ENCODE results near the gene ST3GAL3. TPM values are rescaled to one million over a fixed set of nuclear protein-coding genes. Genes with fewer than 3 reads are reported as not detected.

The ST3GAL3 gene
- total and polyA plus RNA-seq, 3 donors from 2014 or later: 42.9 to 62.0 (median 50.7) TPM

- Histone ChIP-seq H3K9me3 (no peaks in the 10 kb centered on the region), H3K27ac (no peak overlapping the region), H3K4me3 (no peak overlapping the region), H3K27me3 (no peaks in the 10 kb centered on the region), H3K4me1 (no peaks in the 10 kb centered on the region), H3K36me3 (ENCODE audit: low read depth, missing control alignments) (no peaks in the 10 kb centered on the region)
- WGBS, 2 donors: 90 to 92% methylated on average over 3 of the region's 3 CpGs
- intact Hi-C loops (cut with DNase I; ENCODE audit: low total_unique reads): no loop called here
- DNase-seq: no peak
- TF ChIP-seq POLR2A (IDR thresholded peaks at IDR 0.05): no peak
- TF ChIP-seq CTCF (IDR thresholded peaks at IDR 0.05): no peak
These were observed 90.6 kb downstream of the ST3GAL3 start for GRCh38 chr1:43797891-43798290.

DNA sequence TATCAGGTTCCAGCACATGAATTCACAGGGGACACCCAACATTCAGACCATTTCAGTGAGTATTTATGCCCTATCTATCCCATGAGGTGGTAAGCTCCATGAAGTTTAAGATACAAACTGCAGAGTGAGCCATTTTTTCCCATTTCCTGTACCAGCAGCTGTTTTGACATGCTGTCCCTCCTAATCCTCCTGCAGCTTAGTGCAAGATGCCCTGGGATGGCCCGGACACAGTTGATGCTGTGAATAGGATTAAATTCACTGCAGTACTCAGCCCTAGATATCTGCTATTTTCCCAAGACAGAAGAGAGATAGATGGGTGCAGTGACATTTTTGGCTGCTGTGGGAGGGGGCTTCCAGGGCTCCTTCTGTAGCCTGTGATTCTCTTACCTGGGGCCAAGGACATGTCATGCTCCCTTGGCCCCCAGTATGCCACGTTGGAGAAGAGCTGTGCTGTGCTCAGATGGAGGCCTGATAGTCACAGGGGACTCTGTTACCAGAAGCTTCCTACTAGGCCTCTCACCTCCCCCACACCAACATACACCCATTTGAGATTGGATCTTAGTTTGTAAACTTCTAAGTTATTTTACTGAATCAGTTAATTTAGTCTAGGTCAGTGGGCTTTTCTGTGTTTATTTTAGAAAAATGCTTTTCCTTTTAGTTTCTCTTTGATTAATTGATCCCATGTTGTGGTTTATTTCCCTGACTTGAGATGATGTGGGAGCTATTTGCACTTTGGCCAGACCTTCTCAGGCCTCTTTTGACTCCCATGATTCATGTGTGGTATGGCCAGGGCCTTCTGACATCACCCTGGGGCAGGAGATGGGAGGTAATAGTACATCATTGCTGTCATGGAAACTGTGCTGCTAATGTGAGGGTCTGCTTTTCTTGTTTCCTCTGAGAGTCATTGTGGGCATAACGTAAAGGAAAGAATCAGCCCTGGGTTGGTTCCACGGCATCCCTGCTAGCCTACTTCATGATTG is 92.6 kb downstream of the ST3GAL3 start:
- 75 to 86% methylated on average over 4 of the region's 4 CpGs for WGBS, 2 donors
- TF ChIP-seq POLR2A (IDR thresholded peaks at IDR 0.05) (no peak), CTCF (IDR thresholded peaks at IDR 0.05) (no peak)
- Histone ChIP-seq H3K27me3 (no peaks in the 10 kb centered on the region), H3K36me3 (ENCODE audit: low read depth, missing control alignments) (no peaks in the 10 kb centered on the region), H3K4me3 (no peak overlapping the region), H3K4me1 (no peaks in the 10 kb centered on the region), H3K27ac (no peak overlapping the region), H3K9me3 (no peaks in the 10 kb centered on the region)
- intact Hi-C loops (cut with DNase I; ENCODE audit: low total_unique reads): no loop called here
- DNase-seq: no peak

DNA sequence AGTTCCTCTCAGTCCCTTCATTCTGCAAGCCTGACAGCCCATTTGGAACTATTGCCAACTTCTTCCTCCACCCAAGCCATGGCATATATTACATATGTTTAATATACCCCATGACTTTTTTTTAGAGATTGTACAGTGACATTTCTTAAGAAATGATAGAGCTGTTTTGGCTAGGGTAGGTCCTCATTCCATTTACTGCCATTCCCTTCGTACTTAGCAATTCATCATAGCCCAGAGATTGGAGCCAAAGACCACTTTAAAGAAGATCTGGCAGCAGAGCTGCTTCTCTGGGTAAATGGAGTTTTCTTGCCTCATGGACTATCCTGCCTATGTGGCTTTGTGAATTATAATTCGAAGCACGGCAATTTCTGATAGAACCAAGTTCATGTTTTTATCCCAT is 93.4 kb downstream of the ST3GAL3 start:
- WGBS, 2 donors: 87 to 95% methylated on average over 3 of the region's 3 CpGs
- intact Hi-C loops (cut with DNase I; ENCODE audit: low total_unique reads): no loop called here
- DNase-seq: no peak

DNA sequence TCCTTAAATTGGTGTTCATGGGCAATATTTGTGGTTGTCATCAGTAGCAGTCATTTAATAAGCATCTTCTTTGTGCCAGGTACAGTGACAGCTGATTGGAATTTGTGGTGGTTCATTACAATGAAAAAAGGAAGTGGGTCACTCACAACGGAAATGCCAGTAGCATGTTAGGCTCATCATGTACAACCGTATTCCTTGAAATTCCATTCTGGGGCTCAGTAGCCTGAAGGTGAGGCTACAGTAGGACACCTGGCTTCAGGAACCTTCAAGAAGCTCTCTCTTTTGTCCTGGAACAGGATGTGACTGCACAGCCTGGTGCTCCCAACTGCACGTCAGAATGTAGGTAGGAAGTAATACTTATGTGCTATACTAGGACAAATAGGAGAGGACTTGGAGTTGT is 93.9 kb downstream of the ST3GAL3 start:
- no peak for TF ChIP-seq POLR2A (IDR thresholded peaks at IDR 0.05)
- TF ChIP-seq CTCF (IDR thresholded peaks at IDR 0.05): no peak
- 81 to 84% methylated on average over 3 of the region's 3 CpGs for WGBS, 2 donors

More for the DNA sequence above, 93.4 kb downstream of the ST3GAL3 start:
- Histone ChIP-seq H3K27ac (no peak overlapping the region), H3K27me3 (no peaks in the 10 kb centered on the region), H3K36me3 (ENCODE audit: low read depth, missing control alignments) (no peaks in the 10 kb centered on the region), H3K9me3 (no peaks in the 10 kb centered on the region), H3K4me1 (no peaks in the 10 kb centered on the region), H3K4me3 (no peak overlapping the region)
- TF ChIP-seq CTCF (IDR thresholded peaks at IDR 0.05) (no peak), POLR2A (IDR thresholded peaks at IDR 0.05) (no peak)

More for the DNA sequence above, 93.9 kb downstream of the ST3GAL3 start:
- Histone ChIP-seq H3K9me3 (no peaks in the 10 kb centered on the region), H3K27me3 (no peaks in the 10 kb centered on the region), H3K4me1 (no peaks in the 10 kb centered on the region), H3K4me3 (no peak overlapping the region), H3K36me3 (ENCODE audit: low read depth, missing control alignments) (no peaks in the 10 kb centered on the region), H3K27ac (no peak overlapping the region)
- intact Hi-C loops (cut with DNase I; ENCODE audit: low total_unique reads): no loop called here
- no peak for DNase-seq

Measured in testis (tissue), 3 donors.